T-helper 2 cell treated with Interferon-gamma antibody and Interleukin-4, amounts not matched to agents 100 ng/mL and 5 ng/mL, for 36 hours (primary cell): Measurements from ENCODE around the gene E4F1. TPM values are rescaled to one million over a fixed set of nuclear protein-coding genes. Genes with fewer than 3 reads are reported as not detected.

Experiments
- intact Hi-C: fragments of 100-400 bp; cut with micrococcal nuclease; formaldehyde crosslinking; loops from one replicate; pipeline ENCODE4 v1.15.1; 2023
- total RNA-seq: library from RNA; stranded (reverse); gene quantifications from 2 replicates; pipeline ENCODE4 v1.2.3, GENCODE V29; 2022

The E4F1 gene
- total RNA-seq, 1 donor from 2014 or later: 30.3 TPM

GRCh38 chr16:2226918-2227317 is 3.5 kb downstream of the E4F1 start:
- intact Hi-C loops: no loop called here

DNA sequence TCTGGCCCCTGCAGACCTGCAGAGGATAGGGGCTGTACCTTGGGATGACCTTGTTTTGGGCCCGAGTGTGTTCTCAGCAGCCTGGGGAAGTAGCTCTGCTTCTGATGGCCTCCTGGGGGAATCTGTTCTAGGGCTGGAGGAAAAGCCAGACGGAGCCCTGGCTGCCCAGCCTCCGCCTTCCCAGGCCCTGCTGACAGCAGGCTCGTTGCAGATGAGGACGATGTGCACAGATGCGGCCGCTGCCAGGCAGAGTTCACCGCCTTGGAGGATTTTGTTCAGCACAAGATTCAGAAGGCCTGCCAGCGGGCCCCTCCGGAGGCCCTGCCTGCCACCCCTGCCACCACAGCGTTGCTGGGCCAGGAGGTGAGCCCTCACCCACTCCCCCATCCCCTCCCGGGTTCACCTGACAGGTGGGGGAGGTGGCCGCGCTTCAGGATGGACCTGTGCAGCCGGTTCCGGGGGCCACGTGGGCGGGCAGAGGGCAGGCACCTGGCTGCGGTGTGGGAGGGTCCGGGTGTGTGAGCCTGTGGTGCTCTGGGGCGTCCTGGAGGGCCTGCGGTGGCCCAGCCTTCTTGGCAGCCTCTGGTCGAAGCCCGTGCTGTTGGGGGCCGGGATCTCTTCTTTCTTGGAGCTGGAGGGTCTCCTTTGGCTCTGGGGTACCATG is 4.9 kb downstream of the E4F1 start:
- intact Hi-C loops: no loop called here

GRCh38 chr16:2229091-2229490 is 5.7 kb downstream of the E4F1 start:
- intact Hi-C loops: no loop called here

DNA sequence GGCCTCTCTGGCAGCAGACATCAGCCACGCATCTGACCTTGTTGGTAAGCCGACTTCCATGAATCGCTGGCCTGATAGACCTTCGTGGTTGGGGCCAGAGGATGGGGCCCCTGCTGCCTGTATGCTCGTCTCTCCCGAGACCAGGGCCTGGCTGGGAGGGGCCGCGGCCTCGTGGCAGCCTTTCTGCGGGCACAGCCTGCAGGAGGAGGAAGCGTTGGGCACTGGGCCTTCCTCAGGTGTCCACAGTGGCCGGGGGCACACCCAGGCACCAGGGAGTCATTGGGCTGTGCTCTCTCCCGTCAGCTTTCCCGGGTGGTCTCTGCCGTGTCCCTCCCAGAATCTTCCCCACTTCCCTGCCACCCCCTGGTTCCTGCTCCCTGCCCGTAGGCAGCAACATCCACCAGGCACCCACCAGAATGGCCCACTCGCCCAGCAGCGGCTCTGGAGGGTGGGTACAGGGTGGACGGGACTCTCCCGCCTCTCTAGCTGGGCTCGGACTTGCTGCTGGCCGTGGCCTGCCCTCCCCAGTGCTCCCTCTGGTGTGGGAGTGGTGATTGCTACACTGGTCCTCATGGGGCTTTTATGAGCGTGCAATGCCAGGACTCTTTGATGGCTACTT is 6.3 kb downstream of the E4F1 start:
- intact Hi-C loops: no loop called here

DNA sequence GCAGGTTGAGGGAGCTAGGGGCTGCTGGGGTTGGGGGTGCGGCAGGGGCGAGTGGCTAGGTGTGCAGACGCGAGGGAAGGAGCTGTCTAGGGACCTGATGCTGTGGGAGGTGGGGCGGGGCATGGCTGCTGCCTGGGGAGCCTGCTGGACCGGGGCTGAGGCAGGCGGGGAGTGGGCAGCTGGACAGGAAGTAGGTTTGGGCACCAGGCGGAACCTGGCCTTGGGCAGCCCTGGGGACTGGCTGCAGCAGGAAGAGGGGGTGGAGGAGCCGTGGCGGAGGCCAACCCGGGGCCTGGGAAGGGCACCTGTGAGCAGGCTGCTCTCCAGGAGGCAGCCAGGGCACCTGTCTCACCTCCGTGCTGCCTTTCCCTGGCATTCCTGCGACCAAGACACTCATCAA is 7.0 kb downstream of the E4F1 start:
- intact Hi-C loops: no loop called here

DNA sequence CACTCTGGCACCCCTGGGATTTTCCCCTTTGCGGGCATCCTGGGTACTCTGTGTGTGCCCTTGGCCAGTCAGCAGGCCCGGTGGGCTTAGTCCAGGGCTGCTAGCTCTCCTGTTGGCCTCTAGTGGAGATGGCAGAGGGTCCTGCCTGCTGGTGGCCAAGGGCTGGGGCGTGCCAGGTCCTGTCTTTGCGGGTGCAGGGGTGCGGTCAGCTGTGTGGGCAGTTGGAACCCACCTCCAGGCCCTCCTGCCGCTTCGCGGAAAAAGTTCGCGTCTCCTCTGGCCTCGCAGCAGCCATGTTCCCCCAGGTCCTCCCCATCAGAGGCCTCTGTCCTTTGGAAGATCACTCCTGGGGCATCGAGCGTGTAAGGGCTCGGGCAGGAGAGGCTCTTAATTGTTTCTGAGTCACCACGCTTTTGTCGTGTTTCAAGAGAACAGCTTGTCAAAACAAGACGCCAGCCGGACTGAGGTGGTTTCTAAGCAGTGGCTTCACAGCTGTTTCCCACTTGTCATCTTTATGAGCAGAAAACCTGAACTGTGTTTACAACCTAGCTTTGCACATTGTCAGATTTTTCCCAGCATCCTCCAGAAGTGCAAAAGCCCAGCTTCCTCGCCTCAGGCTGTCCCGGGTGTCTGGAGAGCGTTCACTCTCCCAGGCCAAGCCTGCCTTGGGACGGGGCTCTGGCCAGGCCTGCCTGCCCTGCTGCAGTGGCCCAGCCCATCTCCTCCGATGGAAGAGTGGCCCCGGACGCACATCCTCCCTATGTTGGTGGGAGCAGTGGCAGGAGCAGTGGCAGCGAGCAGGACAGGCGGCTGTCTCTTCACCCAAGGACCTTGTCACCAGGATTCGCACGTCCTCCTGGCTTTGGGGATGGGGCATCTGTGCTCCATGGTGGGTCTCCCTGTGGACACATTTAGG is 7.9 kb downstream of the E4F1 start:
- intact Hi-C loops: no loop called here

DNA sequence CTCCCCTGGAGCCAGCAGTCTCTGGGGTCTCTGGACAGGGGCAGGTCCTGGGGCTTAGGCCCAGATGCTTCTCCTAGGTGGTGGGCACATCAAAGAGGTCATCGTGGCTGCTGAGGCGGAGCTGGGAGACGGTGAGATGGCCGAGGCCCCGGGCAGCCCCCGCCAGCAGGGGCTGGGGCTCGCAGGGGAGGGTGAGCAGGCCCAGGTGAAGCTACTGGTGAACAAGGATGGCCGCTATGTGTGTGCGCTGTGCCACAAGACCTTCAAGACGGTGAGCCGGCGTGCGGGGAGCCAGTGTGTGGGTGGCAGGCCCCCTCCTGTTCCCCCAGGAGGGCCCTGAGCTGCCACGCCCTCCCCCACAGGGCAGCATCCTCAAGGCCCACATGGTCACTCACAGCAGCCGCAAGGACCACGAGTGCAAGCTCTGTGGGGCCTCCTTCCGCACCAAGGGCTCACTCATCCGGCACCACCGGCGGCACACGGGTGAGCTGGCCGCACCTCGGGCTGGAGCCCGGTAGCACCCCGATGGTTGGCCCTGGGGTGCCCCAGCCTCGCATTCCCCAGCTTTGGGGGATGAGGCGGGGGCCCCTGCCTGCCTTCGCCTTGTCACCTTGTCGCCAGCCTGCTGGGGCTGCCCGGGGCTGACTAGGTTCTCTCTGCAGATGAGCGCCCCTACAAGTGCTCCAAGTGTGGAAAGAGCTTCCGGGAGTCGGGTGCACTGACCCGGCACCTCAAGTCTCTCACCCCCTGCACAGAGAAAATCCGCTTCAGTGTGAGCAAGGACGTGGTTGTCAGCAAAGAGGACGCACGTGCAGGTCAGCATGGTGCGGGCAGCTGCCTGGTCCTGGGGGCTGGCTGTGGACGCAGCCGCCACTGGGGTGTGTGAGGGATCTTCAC is 9.0 kb downstream of the E4F1 start:
- intact Hi-C loops: no loop called here

- intact Hi-C loops: no loop called here
These were observed 9.8 kb downstream of the E4F1 start for GRCh38 chr16:2233046-2233775.

GRCh38 chr16:2233872-2234812 is 10.8 kb downstream of the E4F1 start:
- intact Hi-C loops: no loop called here

DNA sequence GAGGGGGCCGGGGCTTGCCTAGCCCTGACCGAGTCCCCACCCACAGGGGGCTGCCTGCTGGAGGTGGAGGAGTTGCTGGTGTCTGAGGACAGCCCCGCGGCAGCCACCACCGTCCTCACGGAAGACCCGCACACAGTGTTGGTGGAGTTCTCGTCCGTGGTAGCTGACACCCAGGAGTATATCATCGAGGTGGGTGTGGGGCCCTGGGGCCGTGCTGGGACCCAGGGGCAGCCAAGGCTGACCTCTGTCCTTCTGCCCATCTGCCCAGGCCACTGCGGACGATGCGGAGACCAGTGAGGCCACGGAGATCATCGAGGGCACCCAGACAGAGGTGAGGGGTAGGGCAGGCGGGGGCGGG is 11.4 kb downstream of the E4F1 start:
- intact Hi-C loops: no loop called here

GRCh38 chr16:2235234-2235651 is 11.9 kb downstream of the E4F1 start:
- intact Hi-C loops: no loop called here

- intact Hi-C loops: no loop called here
These were observed 12.4 kb downstream of the E4F1 start for GRCh38 chr16:2235695-2236336.

- intact Hi-C loops: no loop called here
These were observed 13.1 kb downstream of the E4F1 start, which contains the start of gene DNASE1L2 for GRCh38 chr16:2236337-2237101. Gene DNASE1L2 (plus strand): TSS chr16:2236444. CDS start chr16:2236817, 373 bp downstream.

- intact Hi-C loops: no loop called here
These were observed 13.7 kb downstream of the E4F1 start for GRCh38 chr16:2237102-2237482.

DNA sequence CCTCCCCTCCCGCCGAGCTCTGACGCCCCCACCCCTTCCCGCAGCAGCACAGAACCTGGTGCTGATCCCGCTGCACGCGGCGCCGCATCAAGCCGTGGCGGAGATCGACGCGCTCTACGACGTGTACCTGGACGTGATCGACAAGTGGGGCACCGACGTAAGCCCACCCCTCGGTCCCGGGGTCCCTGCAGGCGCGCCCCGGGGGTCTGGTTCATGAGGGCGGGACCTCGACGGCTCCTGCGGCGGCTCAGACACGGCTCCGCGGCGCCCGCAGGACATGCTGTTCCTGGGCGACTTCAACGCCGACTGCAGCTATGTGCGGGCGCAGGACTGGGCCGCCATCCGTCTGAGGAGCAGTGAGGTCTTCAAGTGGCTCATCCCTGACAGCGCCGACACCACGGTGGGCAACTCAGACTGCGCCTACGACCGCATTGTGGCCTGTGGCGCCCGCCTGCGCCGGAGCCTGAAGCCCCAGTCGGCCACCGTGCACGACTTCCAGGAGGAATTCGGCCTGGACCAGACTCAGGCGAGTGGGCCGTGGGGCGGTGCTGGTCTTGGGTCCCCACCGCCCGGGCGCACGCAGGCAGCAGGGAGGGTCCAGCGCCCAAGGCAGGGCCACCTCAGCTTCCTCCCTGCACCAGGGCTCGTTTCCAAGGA is 14.2 kb downstream of the E4F1 start:
- intact Hi-C loops: no loop called here

GRCh38 chr16:2238150-2238837 is 14.9 kb downstream of the E4F1 start:
- intact Hi-C loops: no loop called here
